ENCODE data around the gene MORN4. TPM values are rescaled to one million over a fixed set of nuclear protein-coding genes. Genes with fewer than 3 reads are reported as not detected.

MORN4 gene
- total and polyA plus RNA-seq, 9 of the 15 experiments (the other 6 are each of a cell fraction or from before 2014, with no cell fraction given): 8.3 to 23.9 (median 11.7) TPM

- TF ChIP-seq NKRF (IDR thresholded peaks at IDR 0.05; ENCODE audit: borderline replicate concordance) (peak; percentile 19; the same call in 1 of the 2 replicates), TCFL5 (CRISPR knock-in tag; conservative IDR thresholded peaks at IDR 0.05) (no peak), BMI1 (IDR thresholded peaks at IDR 0.05; ENCODE audit: low read length) (no peak), TGIF2 (CRISPR knock-in tag; IDR thresholded peaks at IDR 0.05) (no peak), ZNF644 (tag; IDR thresholded peaks at IDR 0.05; ENCODE audit: low read depth) (0 out of 2 replicates have a peak, but pooled peaks have one; percentile 45), PCBP1 (IDR thresholded peaks at IDR 0.05; ENCODE audit: low read depth, low read length, poor library complexity, severe bottlenecking) (no peak), ZBTB7A (IDR thresholded peaks at IDR 0.05; ENCODE audit: borderline replicate concordance, control insufficient read depth, low read depth, low read length) (no peak), SMAD3 (CRISPR knock-in tag; conservative IDR thresholded peaks at IDR 0.05) (no peak), ETV1 (tag; conservative IDR thresholded peaks at IDR 0.05; ENCODE audit: low read depth) (no peak), ELK1 (CRISPR knock-in tag; IDR thresholded peaks at IDR 0.05) (no peak), HNRNPLL (IDR thresholded peaks at IDR 0.05; ENCODE audit: low read depth, low read length, poor library complexity, severe bottlenecking) (no peak), MAZ (CRISPR knock-in tag; conservative IDR thresholded peaks at IDR 0.05 in 1 of 2, IDR thresholded peaks at IDR 0.05 in 1 of 2) (0 out of 4 replicates have a peak, but pooled peaks of 1 of the 2 experiments have one; percentile 18), ELK3 (CRISPR knock-in tag; IDR thresholded peaks at IDR 0.05) (no peak), ZFP1 (CRISPR knock-in tag; IDR thresholded peaks at IDR 0.05) (no peak), PML (IDR thresholded peaks at IDR 0.05; ENCODE audit: low read length) (peak; percentile 88), RCOR1 (IDR thresholded peaks at IDR 0.05; ENCODE audit: borderline replicate concordance in 1 of 2, low read depth in 2 of 2, low read length in 2 of 2) (peak; percentile 67 to 85; a peak in 3 of 4 replicates), E2F1 (CRISPR knock-in tag; IDR thresholded peaks at IDR 0.05) (no peak), ZBTB8A (IDR thresholded peaks at IDR 0.05; ENCODE audit: partially characterized antibody) (no peak), ZNF766 (CRISPR knock-in tag; conservative IDR thresholded peaks at IDR 0.05) (peak; percentile 77), HDAC3 (IDR thresholded peaks at IDR 0.05; ENCODE audit: borderline replicate concordance, partially characterized antibody) (peak; percentile 72), ARID2 (IDR thresholded peaks at IDR 0.05) (no peak)
Measured at GRCh38 chr10:97664282-97664850, 31.1 kb upstream of the MORN4 start (continued).
